Activated CD4-positive, alpha-beta T cell treated with anti-CD3 and anti-CD28 coated beads for 24 hours (primary cell): Measurements from ENCODE around the gene PEX11A.
"Not testable (repeated sequence)": the region's sequence is repeated elsewhere in the genome, so short reads cannot be mapped to it uniquely, and the experiment has no call there.

Experiments
- DNase-seq, 2 donors: peaks; one replicate each; pipeline ENCODE4 v3.0.0-alpha.2; 2020; ENCODE audit warnings: low read depth in 2 of 2

The PEX11A gene, protein sequence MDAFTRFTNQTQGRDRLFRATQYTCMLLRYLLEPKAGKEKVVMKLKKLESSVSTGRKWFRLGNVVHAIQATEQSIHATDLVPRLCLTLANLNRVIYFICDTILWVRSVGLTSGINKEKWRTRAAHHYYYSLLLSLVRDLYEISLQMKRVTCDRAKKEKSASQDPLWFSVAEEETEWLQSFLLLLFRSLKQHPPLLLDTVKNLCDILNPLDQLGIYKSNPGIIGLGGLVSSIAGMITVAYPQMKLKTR

DNA sequence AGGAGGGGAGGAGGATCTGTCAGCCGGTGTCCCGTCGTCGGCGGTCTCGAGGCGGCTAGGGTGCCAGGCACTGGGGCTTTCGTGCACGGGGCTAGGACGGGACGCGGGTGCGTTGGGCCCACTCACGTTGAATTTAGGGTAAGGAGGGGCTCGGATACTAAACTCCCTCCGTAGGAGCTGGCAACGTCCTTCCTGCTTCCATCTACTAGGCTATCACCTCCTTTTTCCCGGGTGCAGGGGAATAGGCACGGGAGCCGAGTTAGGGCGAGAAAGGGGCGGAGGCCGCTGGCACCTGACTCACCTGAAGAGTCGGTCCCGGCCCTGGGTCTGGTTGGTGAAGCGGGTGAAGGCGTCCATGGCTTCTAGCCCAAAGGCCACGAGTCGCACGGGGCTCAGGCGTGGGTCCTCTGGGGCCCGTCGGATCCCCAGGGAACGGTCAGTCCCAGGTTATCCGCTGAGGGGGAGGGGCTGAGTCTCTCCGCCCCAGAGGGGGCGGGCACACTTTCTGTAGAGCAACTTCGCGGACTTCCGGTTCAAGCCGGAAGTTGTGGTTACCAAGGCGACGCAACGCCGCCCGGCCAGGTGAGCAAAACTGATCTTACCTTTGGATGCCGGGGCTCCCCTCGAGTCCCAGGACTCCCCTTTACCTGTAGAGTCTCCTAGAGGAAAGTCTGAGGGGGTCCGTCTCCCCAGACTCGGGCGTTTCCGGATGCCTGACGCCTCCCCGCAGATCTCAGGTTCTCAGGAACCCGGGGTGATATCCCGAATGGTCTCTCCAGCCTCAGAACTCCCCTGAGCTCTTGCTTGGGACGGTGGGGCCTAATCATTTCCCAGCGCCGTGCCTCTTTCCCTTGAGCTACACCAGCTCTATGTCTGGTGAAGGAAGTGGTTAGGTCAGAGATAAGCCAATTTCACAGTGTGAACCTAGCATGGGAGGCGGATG is at the start of gene PEX11A, which contains the start of gene WDR93:
TSS of gene PEX11A (minus strand) at position 479 of the 943 bp plus-strand sequence. CDS start at position 357, 122 bp downstream.
TSS of gene WDR93 (plus strand) at position 536 of the 943 bp plus-strand sequence. CDS start 10,936 bp downstream, outside the sequence.
- DNase-seq, result peak; percentile 63 to 71

DNA sequence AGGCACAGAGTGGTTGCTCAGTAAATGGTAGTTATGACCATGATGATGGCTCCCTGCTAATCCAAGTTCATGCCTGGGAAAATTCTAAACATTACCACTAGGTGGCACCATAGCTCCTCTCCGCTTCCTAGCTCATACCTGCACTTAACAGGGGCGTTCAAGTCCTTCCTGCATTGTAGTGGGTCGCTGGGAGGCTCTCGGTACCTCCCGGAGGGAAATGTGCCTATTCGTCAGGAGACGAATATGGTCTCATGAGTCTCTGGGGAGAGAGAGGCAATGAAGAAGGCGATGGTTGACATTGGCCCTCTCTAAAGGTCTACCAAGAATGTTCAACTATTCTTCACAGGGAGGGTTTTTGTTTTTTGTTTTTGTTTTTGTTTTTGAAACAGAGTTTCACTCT is 49.6 kb upstream of the PEX11A start:
- peak in 1 of 2 donors; percentile 59 for DNase-seq

DNA sequence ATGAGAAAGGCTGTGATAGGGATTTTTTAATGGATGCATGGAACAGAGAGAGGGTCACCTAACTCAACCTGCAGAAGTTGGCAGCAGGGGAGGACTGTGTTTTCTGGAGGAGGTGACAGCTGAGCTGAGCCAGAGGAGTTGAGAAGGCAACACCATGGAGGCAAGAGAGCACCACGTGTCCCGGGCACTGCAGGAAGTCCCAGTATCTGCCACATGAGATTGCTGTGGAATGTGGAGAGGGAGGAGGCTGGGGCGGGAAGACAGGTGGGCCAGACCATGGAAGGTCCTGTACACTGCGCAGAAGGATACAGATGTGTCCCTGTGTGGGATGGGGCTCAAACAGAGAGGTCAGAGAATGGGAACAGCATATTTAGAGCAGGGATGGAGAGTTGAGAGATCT is 45.2 kb upstream of the PEX11A start:
- DNase-seq, result no peak

DNA sequence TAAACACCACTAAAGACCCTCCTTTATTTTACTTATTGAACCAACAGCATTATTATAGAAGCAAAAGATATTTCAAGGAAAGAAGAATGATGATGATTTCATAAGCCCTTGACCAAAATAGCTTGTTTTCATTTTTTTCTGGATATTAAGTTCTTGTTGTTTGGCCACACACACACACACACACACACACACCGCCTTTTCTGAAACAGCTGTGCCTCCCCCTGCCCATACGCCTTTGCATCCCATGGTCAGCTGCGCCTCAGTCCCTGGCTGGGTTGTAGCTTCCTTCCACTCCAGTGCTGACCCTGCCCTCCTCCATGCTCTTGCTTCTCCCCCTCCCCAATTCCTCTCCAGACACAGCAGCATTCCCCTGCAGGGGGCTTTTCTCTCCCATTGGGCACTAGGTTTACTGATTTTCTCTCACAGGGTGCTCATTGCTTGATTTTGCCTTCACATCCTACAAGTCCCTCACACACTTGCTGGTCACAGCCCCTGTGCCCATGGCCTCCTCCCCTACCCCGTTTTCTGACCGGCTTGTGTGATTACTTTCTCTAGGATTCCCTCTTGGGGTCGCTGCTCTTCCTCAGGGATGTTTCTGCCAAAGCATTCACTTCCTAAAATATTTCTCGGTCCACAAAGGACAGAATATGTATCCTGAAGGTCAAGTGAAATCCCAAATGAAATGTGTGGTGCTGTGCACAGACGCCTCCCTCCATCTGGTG is 42.1 kb upstream of the PEX11A start:
- no peak for DNase-seq

DNA sequence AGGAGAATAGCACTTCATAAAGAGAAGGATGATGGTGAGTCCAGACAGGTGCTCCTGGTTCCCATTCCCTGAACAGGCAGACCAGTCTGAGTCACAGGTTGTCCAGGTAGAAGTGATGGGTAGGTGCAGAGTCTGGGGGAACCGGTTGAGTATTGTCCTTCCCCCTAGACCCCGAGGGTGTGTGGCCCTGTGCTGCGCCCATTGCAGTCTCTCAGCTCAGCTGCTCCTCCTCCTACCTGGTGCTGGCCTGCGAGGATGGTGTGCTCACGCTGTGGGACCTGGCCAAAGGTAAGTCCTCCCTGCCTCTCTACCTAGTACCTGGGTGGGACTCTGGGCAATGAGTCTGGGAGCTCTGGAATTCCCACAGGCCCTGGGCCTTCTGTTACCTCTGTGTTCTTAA is 40.7 kb upstream of the PEX11A start:
- DNase-seq, result no peak

DNA sequence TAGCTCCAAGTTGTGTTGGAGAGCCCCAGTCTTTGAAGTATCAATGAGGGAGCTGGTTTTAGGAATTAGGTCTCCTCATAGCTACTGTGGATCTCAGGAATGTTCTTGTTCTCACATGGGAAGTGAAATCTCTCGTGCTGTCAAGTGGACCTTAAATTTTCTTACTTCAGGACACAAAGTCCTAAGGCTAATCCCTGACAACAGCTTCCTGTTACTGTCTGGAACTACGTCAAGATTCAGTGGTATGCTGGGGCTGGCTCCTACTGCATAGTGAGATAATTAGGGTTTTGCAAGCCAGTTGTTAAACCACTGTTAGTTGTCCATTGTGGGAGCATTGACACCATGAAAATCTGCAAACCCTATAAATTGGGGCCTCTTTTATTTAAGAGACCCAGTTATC is 37.7 kb upstream of the PEX11A start:
- DNase-seq, result no peak

DNA sequence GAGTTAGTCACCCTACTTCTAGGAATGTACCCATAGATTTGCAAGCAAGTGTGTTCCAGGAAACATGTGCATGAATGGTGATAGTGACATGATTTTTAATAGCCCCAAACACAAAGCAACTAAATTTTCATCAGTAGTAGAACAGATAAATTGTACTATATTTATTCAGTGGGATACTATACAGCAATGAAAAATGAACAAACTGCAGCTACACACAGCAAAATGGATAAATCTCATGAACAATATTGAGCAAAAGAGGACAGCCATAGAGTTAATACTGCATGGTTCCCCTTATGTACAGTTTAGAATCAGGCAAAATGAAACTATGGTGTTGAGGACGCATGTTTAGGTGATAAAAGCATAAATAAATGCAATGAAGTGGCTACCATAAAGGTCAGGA is 34.5 kb upstream of the PEX11A start:
- DNase-seq, result no peak

DNA sequence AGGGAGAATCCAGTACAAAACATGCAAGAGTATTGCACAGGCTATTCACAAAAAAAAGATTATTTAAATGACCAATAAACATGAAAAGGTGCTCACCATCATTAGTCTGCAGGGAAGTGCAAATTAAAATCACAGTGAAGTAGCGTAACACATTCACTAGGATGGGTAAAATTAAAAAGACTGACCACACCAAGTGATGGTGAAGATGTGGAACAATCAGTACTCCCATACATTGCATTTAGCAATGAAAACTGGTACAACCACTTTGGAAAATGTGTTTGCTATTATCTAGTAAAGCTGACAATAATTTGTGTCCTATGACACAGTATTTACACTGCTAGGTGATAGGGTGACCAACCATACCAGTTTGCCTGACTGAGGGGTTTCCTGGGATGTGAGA is 34.1 kb upstream of the PEX11A start:
- no peak for DNase-seq

DNA sequence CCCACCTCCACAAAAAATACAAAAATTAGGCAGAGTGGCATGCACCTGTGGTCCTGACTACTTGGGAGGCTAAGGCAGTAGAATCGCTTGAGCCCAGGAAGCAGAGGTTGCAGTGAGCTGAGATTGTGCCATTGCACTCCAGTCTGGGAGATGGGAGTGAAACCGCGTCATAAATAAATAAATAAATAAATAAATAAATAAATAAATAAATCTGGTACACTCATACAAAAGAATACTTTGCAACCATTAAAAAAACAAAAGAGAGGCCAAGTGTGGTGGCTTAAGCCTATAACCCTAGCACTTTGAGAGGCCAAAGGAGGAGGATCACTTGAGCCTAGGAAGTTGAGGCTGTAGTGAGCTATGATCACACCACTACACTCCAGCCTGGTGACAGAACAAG is 32.5 kb upstream of the PEX11A start:
- no peak for DNase-seq

DNA sequence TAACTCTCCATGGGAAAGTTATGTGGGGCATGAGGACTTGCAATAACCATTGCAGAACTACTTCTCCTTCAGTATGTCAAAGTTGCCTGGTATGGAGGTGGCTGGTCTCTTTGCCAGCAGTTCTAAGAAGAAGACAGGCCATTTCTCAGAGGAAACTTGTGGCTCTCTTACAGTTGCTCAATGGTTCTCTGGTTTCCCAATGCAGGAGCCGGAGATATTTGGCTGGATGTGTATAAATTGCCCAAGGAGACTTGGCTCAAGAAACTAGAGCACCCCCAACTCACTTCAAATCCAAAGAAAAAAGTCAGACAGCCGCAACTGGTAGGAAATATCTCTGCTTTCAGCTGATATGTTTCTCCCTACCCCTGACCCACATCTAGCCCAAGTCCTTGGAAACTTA is 24.2 kb upstream of the PEX11A start:
- no peak for DNase-seq

DNA sequence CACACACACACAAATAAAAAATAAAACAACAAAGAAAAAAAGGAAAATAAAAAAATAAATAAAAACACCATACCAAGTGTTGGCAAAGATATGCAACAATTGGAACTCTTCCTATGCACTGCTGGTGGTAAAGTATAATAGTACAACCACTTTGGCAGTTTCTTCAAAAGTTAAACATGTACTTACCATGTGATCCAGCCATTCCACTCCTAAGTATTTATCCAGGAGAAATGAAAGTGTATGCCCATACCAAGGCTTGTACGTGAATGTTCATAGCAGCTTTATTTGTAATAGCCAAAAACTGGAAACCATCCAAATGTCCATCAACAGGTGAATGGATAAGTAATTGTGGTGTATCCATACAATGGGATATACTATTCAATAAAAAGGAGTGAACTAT is 17.0 kb upstream of the PEX11A start:
- DNase-seq, result no peak

DNA sequence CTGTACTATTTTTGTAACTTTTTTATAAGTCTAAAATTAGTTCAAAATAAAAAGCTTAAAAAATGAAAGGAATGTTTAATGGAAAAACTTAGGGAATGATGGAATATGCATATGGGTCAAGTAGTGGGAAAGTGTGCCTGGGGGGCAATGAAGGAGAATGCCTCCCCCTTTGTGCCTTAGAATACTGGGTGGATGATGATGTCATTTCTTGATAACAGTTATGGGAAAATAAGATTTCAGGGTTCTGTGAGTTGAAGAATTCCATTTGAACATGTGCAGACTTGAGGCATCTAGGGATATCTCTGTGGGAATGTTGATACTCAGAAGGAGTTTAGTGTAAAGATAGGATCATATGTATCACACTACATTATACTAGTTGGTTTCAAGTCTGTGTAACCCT is 13.9 kb upstream of the PEX11A start:
- no peak for DNase-seq

DNA sequence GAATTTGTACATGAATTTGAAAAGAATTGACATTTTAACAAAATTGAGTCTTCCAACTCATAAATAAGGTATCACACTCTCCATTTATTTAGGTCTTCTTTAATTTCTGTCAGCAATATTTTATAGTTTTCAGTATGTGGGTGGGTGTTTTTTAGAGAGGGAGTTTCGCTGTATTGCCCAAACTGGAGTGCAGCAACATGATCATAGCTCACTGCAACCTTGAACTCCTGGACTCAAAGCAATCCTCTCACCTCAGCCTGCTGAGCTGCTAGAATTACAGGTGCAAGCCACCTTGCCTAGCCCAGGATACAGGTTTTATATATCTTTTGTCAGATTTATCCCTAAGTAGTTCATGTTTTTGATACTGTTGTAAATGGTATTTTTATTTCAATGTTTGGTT is 4.6 kb upstream of the PEX11A start:
- DNase-seq, result no peak

DNA sequence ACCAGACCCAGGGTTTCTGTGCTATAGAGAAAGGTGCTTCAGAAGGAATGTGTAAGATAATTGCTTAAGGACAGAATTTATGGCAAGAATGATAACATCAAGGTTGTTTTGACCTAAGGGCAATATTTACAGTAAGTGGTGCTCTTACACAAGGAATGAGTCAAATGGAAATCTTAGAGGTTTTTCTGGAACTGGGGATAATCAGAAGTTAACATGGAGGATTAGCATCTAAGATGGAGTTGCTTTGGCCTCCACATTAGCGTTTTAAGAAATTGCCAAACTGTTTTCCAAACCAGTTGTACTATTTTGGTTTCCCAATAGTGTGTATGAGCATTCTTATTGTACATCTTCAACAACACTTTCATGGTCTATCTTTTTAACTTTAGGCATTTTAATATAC is 3.1 kb upstream of the PEX11A start:
- no peak for DNase-seq

DNA sequence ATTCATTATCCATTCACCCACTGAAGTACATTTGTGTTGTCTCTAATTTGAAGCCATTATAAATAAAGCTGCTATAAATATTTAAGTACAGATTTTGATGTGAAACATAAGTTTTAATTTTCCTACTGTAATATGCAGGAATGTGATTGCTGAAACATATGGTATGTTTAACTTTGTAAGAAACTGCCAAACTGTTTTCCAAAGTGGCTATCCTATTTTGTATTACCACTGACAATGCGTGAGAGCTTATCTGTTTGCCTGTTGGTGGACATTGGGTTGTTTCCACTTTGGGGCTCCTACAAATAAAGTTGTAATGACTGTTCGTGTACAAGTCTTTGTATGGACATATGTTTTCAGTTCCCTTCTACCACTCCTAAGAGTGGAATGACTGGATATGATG is 2.5 kb upstream of the PEX11A start:
- no peak for DNase-seq

DNA sequence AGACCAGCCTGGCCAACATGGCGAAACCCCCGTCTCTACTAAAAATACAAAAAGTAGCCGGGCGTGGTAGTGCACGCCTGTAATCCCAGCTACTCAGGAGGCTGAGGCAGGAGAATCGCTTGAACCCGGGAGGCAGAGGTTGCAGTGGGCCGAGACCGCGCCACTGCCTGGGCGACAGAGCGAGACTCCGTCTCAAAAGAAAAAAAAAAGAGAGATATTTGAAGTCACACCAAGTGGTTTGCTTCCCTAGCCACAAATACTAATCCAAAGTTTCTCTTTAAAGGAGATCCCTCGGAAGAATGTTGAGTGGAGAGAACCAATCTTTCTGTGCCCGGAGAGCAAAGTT is 651 bp downstream of the PEX11A start:
- DNase-seq, result not testable (repeated sequence)

DNA sequence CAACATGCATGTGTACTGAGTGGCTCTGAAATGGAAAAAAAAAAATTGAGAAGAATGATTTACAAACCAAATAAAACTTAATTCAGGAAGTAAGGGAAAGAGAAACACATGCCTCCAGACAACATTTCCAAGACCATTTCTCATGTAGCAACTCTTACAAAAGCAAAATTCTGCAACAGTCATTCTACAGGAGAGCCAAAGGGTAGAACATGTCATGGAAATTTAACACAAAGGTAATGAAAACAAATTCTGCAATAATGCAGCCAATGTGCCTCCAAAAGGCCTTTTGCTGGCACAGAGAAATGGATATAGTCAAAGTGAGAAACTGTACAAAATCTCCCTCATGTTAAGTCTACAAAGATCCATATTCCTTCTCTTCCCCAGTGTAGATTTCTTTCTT is 4.0 kb downstream of the PEX11A start:
- no peak for DNase-seq

DNA sequence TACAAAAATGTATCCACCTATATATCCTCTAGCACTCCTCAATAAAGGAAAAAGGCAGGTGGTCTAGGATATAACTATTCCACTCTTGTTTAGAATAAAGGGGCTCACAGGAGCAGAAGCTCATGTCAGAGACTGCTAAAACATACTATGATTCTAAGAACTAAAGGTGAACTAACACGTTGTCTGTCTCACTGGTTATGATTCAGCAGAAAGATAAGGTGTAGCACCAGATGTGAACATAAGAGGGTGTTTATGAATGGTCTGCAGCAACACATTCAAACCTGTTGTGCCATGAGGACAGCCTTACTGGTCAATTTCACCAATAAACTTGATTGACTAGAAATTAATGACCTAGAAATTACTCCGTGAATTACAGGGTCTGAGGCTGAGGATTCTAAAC is 4.6 kb downstream of the PEX11A start:
- no peak for DNase-seq

DNA sequence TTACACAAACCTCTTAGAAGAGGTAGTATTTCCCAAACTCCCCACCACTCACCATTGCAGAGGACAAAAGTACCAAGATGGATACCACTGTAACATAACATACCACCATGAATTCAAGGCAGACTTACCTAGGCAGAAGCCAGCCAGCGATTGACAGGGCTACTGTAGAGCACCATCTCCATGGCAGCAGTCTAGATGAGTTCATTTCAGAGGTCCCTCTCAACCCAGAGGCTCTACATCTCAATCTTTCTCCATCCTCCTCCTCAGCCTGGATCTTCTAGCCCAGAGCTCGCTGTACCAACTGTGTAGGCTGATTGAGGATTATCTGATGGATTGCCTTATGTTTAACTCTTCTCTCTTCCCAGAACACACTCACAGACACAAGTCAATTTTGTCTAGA is 9.4 kb downstream of the PEX11A start:
- no peak for DNase-seq

DNA sequence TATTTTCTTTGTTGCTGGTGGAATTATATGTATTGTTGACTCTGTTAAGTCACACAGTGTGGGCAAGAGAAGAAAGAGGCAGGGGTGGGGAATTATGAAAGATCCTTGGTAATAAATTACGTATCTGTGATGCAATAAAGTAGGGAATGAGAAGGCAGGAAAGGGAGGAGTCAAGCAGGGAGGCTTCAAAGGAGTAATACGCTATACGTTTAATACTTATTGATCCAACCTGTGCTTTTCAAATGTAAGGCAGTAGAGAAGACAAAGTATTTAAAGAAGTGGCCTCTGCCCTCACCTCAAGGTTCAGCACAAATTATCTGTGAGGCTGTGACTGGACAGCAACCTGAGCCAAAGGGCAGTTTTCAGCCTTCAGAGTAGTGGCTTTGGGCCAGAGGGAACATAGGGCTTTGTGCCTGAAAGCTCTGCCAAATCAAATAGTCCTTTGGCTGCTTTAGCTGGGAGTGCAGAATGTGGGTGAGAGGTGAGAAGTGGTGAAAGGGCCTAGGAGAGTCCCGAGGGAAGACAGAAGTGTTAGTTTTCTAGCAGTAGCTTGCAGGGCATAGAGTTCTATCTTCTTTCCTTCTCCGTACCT is 10.2 kb downstream of the PEX11A start:
- DNase-seq, result no peak

DNA sequence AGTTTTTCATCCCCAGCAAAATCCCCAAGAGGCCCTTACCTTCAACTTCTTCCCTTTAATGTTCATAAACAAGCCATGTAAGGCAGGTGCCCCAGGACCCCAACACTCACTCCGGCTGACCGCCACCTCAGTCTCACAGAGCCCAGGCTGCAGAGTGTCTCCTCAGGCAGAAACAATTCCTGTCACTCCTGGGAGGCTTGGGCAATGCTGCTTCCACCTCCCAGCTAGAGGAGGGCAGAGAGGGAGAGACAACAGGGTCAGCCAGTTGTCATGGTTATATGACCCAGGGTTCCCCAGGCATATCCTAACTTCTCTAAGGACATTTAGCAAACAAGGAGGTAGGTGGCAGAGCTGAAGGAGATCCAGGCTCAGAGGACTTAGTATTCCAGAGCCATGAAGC is 11.3 kb downstream of the PEX11A start, which contains the start of gene PLIN1:
TSS of gene PLIN1 (minus strand) at position 156 of the 400 bp plus-strand sequence. CDS start 1,878 bp downstream, outside the sequence.
- no peak for DNase-seq

DNA sequence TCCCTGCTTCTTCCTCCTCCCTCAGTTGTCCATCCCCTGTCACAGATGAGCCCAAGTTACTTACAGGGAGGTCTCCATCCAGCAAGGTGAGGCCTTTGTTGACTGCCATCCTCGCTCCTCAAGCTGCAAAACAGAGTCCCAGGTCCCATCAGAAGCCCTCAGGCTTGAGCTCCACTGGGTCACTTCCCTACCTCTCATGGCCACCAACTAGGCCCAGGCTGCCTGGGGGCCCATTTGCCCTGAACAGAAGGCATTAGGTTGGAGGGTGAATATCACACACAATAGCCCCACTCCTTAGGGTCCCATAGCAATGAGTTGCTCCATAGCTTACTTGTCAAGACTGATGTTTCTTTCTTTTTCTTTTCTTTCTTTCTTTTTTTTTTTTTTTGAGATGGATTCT is 13.2 kb downstream of the PEX11A start:
- no peak for DNase-seq
